Fibroblast of lung (primary cell): ENCODE results near the gene ACTL10.

ENCODE experiments used
- EZH2 ChIP-seq: IDR thresholded peaks from 2 replicates; pipeline ENCODE4 v1.5.1; 2012; ENCODE audit warnings: low read length, control low read depth, mild to moderate bottlenecking; ENCODE audit errors: missing control alignments
- TF ChIP-seq, protein P1 (sequence below), 2 donors: IDR thresholded peaks in 1 of 2; conservative IDR thresholded peaks in 1 of 2; 1 replicate in 1 of 2; 2 replicates in 1 of 2; pipeline ENCODE4 v1.5.1; 2011 to 2012; ENCODE audit warnings: low read length in 2 of 2, control low read depth in 1 of 2, inconsistent platforms in 1 of 2, low read depth in 1 of 2, mild to moderate bottlenecking in 1 of 2

DNA sequence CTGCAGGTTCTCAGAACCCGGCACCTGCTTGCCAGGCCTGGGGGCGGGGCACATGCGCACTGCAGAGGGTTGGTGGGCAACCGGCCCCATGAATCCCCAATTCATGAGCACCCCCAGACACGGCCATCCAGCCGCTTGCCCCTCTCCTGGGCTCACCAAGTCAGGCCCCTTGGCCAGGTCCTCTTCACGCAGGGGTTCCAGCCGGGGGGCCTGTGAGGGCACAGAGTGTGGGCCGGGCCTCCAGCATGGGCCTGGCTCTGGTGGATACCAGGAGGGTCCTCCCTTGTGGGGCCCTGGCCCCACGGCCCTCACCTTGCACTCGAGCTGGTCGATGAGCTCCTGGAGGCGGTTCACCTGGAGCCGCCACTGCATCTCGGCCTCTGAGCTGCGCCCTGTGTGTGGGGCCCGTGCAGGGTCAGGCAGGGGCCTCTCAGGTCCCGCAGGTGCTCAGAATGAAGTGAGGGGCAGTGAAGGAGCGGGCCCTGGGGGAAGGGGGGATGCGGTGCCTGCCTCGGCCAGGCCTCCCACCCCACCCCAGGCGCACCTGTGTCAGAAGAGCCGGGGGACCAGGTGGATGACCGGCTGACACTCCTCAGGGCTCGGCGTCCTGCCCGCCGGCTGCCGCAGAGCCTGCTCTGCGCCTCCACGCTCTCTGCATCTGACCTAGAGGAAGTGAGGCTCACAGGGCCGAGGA lies 7.3 kb upstream of the ACTL10 start:
- TF ChIP-seq EZH2: no peak
- TF ChIP-seq, protein P1, sequence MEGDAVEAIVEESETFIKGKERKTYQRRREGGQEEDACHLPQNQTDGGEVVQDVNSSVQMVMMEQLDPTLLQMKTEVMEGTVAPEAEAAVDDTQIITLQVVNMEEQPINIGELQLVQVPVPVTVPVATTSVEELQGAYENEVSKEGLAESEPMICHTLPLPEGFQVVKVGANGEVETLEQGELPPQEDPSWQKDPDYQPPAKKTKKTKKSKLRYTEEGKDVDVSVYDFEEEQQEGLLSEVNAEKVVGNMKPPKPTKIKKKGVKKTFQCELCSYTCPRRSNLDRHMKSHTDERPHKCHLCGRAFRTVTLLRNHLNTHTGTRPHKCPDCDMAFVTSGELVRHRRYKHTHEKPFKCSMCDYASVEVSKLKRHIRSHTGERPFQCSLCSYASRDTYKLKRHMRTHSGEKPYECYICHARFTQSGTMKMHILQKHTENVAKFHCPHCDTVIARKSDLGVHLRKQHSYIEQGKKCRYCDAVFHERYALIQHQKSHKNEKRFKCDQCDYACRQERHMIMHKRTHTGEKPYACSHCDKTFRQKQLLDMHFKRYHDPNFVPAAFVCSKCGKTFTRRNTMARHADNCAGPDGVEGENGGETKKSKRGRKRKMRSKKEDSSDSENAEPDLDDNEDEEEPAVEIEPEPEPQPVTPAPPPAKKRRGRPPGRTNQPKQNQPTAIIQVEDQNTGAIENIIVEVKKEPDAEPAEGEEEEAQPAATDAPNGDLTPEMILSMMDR (conservative IDR thresholded peaks at IDR 0.05 in 1 of 2, IDR thresholded peaks at IDR 0.05 in 1 of 2; ENCODE audit: low read depth in 1 of 2, low read length in 2 of 2): no peak
